Measurements from ENCODE around the gene KCNE5. TPM values are rescaled to one million over a fixed set of nuclear protein-coding genes. Genes with fewer than 3 reads are reported as not detected.

Gene KCNE5
- total RNA-seq, 2 donors from 2014 or later = 2.4 to 4.6 TPM

GRCh38 chrX:109623997-109624396 lies 975 bp downstream of the KCNE5 start:
- Histone ChIP-seq H3K4me1 (ENCODE audit: control insufficient read depth, insufficient read depth, low read length) (no peaks in the 10 kb centered on the region), H3K27me3 (ENCODE audit: control insufficient read depth, insufficient read depth, low read length, poor library complexity, severe bottlenecking) (no peaks in the 10 kb centered on the region), H3K36me3 (ENCODE audit: control insufficient read depth, insufficient read depth, low read length) (no peaks in the 10 kb centered on the region), H3K4me3 (ENCODE audit: low read length) (no peak overlapping the region), H3K9me3 (ENCODE audit: control insufficient read depth, low read length) (no peaks in the 10 kb centered on the region), H3K9ac (ENCODE audit: extremely low read depth, low read length, poor library complexity, severe bottlenecking) (no peak overlapping the region), H3K27ac (ENCODE audit: low read depth, low read length) (no peak overlapping the region)
- Mint-ChIP-seq H3K4me1 (peaks cover 15% of the 10 kb centered on the region), H3K9me3 (peaks cover 10% of the 10 kb centered on the region), H3K36me3 (ENCODE audit: low read depth) (peaks cover 3% of the 10 kb centered on the region), H3K27me3 (ENCODE audit: insufficient read depth) (peaks cover 58% of the 10 kb centered on the region), H3K27ac (no peak overlapping the region), H3K4me3 (peak overlapping the region; percentile 48)
- no peak for TF ChIP-seq CTCF (conservative IDR thresholded peaks at IDR 0.05)
- 94% methylated on average over 6 of the region's 8 CpGs; no CpG with 5 or more reads in 1 of the 2 experiments for WGBS, 2 experiments (ENCODE audit: insufficient coverage in 1 of 2, insufficient read length in 1 of 2)
- DNase-seq = no peak

GRCh38 chrX:109622270-109622669 lies 2.7 kb downstream of the KCNE5 start:
- H3K4me1 ChIP-seq (ENCODE audit: control insufficient read depth, insufficient read depth, low read length) = no peaks in the 10 kb centered on the region
- DNase-seq = no peak
- H3K27me3 ChIP-seq (ENCODE audit: control insufficient read depth, insufficient read depth, low read length, poor library complexity, severe bottlenecking) = no peaks in the 10 kb centered on the region
- peaks cover 5% of the 10 kb centered on the region for H3K9me3 Mint-ChIP-seq
- no peak overlapping the region for H3K4me3 ChIP-seq (ENCODE audit: low read length)
- H3K27me3 Mint-ChIP-seq (ENCODE audit: insufficient read depth) = peaks cover 41% of the 10 kb centered on the region
- 97% methylated on average over 4 of the region's 4 CpGs; no CpG with 5 or more reads in 1 of the 2 experiments for WGBS, 2 experiments (ENCODE audit: insufficient coverage in 1 of 2, insufficient read length in 1 of 2)
- no peak for TF ChIP-seq CTCF (conservative IDR thresholded peaks at IDR 0.05)
- H3K36me3 ChIP-seq (ENCODE audit: control insufficient read depth, insufficient read depth, low read length) = no peaks in the 10 kb centered on the region
- H3K4me1 Mint-ChIP-seq = peaks cover 15% of the 10 kb centered on the region
- H3K4me3 Mint-ChIP-seq = no peak overlapping the region
- H3K27ac Mint-ChIP-seq = no peak overlapping the region
- H3K9ac ChIP-seq (ENCODE audit: extremely low read depth, low read length, poor library complexity, severe bottlenecking) = no peak overlapping the region
- H3K27ac ChIP-seq (ENCODE audit: low read depth, low read length) = no peak overlapping the region
- no peaks in the 10 kb centered on the region for H3K9me3 ChIP-seq (ENCODE audit: control insufficient read depth, low read length)
- H3K36me3 Mint-ChIP-seq (ENCODE audit: low read depth) = peaks cover under 1% of the 10 kb centered on the region

- no peaks in the 10 kb centered on the region for H3K9me3 Mint-ChIP-seq
- Histone ChIP-seq H3K9me3 (ENCODE audit: control insufficient read depth, low read length) (no peaks in the 10 kb centered on the region), H3K9ac (ENCODE audit: extremely low read depth, low read length, poor library complexity, severe bottlenecking) (no peak overlapping the region), H3K27ac (ENCODE audit: low read depth, low read length) (no peak overlapping the region), H3K36me3 (ENCODE audit: control insufficient read depth, insufficient read depth, low read length) (no peaks in the 10 kb centered on the region), H3K4me1 (ENCODE audit: control insufficient read depth, insufficient read depth, low read length) (no peaks in the 10 kb centered on the region), H3K27me3 (ENCODE audit: control insufficient read depth, insufficient read depth, low read length, poor library complexity, severe bottlenecking) (no peaks in the 10 kb centered on the region), H3K4me3 (ENCODE audit: low read length) (no peak overlapping the region)
- H3K27me3 Mint-ChIP-seq (ENCODE audit: insufficient read depth) = peaks cover 24% of the 10 kb centered on the region
- no peak for DNase-seq
- 91% methylated on average over 1 of the region's 3 CpGs; no CpG with 5 or more reads in 1 of the 2 experiments for WGBS, 2 experiments (ENCODE audit: insufficient coverage in 1 of 2, insufficient read length in 1 of 2)
- no peak for TF ChIP-seq CTCF (conservative IDR thresholded peaks at IDR 0.05)
- H3K27ac Mint-ChIP-seq = no peak overlapping the region
- H3K4me3 Mint-ChIP-seq = no peak overlapping the region
- no peaks in the 10 kb centered on the region for H3K36me3 Mint-ChIP-seq (ENCODE audit: low read depth)
- peaks cover 15% of the 10 kb centered on the region for H3K4me1 Mint-ChIP-seq
Measured at GRCh38 chrX:109619771-109620170, 5.2 kb downstream of the KCNE5 start.

All from endodermal cell (in vitro differentiated cells).